SIG-M5 treated with dmso at 0.1 percent for 504 hours (cell line): Measurements from ENCODE around the gene CCDC24.

ENCODE experiments used
- DNase-seq: peaks from one replicate; lab custom pipeline; 2025; ENCODE audit not compliant: unreplicated experiment; lab: John Stamatoyannopoulos, UW

The CCDC24 gene

DNA sequence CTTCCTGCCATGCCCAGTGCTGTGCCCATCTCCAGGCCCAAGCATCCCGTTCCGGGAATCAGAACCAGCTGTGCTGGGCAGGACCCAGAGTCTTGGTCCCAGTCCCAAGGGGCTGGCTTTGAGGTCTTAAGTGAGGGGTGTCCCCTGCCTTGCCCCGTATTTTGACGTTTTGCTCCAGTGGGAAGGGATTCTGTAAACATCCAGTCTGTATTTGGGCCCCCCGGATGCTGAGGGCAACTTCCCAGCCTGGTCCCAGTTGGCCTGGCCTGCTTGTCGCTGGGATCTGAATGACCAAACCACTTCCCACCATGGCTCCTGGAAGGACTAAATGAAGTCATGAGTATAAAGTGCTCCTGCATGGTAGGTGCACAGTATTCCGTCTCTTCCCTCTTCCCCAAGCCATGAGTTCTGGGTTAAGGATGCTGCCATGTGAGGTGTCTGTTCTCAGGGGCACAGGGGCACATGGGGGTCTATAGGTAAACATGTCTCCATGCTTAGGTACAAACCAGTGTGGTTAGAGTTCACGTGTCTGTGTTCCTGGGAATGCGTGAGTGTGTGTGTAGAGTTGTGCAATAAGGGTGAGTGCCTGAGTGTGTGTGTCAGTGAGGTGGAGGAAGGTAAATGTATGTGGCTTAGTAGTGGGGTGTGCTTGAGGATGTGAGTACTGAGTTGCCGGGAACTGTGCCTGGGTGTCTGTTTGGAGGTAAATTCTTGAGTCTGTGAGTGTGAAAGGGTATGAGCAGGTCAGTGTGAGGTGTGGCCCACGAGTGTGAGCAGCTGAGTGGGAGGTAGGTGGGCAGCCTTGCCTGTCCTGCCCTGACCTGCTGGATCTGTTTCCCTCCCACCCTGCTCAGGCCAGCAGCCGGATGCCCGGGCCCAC is 10.9 kb upstream of the CCDC24 start:
- DNase-seq = peak; percentile 14

DNA sequence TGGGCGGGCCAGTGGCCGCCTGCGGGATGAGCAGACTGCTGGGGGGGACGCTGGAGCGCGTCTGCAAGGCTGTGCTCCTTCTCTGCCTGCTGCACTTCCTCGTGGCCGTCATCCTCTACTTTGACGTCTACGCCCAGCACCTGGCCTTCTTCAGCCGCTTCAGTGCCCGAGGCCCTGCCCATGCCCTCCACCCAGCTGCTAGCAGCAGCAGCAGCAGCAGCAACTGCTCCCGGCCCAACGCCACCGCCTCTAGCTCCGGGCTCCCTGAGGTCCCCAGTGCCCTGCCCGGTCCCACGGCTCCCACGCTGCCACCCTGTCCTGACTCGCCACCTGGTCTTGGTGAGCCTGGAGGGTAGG is 10.3 kb upstream of the CCDC24 start:
- no peak for DNase-seq

DNA sequence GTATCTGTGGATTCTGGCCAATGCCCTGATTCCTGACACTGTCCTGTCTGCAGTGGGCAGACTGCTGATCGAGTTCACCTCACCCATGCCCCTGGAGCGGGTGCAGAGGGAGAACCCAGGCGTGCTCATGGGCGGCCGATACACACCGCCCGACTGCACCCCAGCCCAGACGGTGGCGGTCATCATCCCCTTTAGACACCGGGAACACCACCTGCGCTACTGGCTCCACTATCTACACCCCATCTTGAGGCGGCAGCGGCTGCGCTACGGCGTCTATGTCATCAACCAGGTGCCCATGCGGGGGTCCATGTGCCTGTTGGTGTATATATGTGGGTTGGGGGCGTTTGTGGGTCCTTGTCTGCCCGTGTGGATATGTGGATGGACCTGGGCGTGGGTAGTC is 9.8 kb upstream of the CCDC24 start:
- no peak for DNase-seq

DNA sequence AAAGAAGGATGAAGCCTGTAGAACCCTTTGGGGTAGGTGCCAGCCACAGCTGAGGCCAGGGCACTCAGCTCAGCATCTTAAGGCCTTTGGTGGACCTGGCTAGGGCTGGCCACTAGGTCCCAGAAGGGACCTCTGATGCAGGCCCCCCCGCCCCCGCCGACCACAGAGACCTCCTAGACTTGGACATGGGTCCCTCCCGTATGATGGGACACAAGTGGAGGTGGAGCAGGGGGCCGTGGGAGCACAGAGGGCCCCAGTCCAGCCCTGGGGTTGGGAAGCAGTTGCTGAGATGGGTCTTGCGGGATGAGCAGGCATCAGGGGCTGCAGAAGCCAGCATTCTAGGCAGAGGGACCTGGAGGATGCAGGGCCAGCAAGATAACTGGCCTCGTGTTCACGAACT is 9.2 kb upstream of the CCDC24 start:
- no peak for DNase-seq

DNA sequence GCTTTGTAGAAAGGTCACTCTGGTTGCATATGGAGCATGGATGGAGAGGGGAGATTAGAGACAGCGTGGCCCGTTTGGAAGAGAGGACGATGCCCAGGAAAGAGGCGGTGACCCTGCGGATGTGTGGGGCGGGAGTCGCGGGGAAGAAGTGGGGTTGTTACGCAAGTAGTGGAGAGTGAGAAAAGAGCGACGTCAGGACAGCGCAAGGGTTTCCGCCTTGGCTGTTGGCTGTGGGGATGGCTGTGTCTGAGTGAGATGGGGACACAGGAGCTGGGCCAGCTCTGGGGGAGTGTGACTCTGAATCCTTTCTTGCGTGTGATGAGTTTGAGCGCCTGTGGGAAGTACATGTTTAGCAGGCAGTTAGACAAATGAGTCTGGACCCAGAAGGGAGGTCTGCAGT is 8.6 kb upstream of the CCDC24 start:
- DNase-seq = peak; percentile 21

DNA sequence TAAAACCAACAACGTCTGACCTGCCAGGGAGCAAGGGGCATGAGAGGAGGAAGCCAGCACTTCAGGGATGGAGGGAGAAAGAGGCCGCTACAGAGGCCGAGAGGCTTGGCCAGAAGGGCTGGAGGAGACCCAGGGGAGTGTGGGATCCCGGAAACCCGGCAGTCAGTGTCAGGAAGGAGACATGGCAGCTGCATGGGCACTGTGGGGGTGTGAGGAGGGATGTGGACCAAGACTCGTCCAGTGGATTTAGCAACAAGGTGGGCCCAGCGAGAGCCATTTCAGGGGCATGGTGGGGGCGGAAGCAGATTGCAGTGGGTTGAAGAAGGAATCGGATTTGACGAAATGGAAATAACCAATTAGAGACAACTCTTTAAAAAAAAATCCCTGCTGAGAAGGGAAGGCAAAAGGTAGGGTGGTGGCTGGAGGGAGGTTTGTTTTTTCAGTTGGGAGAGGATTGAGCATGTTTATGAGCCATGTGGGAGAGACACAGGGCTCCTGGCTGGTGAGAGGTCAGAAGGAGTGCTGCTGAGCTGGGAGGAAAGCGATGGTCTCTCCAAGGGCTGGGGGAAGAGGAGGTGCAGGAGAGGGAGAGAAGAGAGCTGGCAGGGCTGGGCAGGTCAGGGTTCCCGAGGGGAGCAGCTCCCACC is 8.0 kb upstream of the CCDC24 start:
- no peak for DNase-seq

DNA sequence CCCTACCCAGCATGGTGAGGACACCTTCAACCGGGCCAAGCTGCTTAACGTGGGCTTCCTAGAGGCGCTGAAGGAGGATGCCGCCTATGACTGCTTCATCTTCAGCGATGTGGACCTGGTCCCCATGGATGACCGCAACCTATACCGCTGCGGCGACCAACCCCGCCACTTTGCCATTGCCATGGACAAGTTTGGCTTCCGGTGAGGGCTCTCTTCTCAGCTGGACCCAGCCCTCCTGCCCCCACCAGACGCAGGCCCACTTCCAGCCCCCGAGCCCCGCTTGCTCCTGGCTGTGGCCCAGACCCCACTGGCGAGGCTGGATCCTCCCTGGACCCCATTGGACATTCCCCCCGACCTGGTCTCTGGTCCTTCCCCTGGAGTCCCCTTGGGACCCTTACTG is 6.5 kb upstream of the CCDC24 start:
- DNase-seq = no peak

DNA sequence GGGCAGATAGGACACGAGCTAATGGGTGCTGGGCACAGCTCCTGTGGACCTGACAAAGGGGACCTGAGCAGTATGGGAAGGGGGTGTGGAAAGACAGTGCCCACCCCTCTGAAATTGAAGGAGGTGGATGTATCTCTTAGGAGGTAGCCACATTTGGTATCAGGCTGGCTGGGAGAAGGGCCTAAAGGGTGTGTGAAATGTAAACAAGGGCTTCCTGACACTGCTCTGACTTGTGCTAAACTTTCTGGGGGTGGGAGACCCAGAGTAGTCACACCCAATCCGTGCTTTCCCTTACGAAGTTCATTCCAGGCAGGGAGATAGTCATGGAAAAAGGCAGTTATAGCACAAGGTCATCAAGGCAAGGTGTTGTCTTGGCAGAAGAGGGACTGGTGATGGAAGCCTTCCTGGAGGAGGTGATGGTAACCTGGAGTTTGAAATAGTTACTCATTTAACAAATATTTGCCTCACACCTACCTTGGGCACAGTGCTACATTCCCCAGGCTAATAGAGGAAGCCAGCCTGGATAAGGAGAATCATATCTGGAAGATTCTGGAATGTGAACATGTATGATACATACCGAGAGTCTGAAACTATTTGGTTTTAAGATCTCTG is 5.3 kb upstream of the CCDC24 start:
- no peak for DNase-seq

DNA sequence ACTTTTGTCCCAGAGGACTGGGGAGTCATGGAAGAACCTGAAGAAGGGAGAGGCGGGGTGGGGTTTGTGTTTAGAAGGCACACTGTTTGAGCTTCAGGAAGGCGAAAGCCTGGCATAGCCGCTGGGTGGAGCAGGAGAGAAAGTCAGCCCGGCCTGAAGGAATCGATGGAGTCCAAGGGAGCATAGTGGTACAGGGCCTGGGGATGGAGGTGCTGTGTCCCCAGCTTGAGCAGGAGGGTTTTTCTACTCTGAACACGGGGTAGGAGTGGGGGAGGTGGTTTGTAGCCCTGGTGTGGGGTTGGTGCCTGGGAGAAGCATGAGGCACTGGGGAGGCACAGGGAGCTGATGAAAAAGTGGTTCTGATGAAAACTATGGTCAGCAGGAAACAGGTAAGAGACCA is 4.7 kb upstream of the CCDC24 start:
- DNase-seq = no peak

DNA sequence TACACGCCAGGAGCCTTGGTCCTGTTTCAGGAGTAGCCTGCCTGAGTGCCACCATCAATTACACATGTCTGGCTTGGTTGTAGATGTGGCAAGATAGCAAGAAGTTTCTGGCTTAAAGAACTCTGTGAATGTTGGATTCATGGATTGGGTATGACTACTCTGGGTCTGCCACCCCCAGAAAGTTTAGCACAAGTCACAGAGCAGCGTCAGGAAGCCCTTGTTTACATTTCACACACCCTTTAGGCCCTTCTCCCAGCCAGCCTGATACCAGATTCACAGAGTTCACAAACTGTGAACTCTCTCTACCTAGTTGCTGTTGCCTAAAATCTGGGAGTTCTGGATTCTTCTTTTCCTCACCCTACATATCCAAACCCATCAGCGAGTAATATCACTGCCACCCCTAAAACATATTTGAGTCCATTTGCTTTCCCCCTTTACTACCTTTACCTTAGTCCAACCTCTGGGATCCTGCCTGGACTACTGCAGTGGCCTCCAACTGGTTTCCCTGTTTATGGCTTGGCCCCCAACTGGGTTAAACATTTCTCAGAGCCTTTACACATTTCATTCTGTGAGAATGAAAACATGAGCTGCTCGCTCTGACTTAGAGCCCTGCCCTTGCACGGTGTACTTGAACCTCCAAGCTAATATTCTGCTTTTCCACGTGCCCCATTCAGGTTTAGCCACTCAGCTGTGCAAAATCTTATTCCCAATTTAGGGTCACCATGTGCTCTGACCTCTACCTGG is 4.1 kb upstream of the CCDC24 start:
- no peak for DNase-seq

DNA sequence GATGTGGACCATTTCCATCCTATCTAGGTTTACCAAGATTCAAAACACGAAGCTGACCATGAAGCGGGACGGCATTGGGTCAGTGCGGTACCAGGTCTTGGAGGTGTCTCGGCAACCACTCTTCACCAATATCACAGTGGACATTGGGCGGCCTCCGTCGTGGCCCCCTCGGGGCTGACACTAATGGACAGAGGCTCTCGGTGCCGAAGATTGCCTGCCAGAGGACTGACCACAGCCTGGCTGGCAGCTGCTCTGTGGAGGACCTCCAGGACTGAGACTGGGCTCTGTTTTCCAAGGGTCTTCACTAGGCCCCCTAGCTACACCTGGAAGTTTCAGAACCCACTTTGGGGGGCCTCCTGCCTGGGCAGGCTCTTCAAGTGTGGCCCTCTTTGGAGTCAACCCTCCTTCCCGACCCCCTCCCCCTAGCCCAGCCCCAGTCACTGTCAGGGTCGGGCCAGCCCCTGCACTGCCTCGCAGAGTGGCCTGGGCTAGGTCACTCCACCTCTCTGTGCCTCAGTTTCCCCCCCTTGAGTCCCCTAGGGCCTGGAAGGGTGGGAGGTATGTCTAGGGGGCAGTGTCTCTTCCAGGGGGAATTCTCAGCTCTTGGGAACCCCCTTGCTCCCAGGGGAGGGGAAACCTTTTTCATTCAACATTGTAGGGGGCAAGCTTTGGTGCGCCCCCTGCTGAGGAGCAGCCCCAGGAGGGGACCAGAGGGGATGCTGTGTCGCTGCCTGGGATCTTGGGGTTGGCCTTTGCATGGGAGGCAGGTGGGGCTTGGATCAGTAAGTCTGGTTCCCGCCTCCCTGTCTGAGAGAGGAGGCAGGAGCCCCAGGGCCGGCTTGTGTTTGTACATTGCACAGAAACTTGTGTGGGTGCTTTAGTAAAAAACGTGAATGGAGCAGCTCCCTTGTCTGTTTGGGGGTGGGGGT is 864 bp upstream of the CCDC24 start:
- DNase-seq = no peak

DNA sequence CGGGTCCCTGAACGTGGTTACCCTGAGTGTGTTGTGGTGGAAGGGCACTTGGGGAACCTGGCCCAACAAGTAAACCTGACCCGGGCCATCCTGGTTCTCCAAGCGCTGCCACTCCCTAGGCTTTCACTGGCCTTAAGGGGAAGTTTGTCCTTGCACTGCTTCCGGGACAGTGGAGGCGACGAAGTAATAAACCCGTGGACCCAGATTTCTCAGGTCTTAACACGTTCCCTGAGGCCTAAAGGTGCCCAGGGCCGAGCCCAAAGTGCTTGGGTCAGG is 261 bp upstream of the CCDC24 start:
- DNase-seq = no peak

DNA sequence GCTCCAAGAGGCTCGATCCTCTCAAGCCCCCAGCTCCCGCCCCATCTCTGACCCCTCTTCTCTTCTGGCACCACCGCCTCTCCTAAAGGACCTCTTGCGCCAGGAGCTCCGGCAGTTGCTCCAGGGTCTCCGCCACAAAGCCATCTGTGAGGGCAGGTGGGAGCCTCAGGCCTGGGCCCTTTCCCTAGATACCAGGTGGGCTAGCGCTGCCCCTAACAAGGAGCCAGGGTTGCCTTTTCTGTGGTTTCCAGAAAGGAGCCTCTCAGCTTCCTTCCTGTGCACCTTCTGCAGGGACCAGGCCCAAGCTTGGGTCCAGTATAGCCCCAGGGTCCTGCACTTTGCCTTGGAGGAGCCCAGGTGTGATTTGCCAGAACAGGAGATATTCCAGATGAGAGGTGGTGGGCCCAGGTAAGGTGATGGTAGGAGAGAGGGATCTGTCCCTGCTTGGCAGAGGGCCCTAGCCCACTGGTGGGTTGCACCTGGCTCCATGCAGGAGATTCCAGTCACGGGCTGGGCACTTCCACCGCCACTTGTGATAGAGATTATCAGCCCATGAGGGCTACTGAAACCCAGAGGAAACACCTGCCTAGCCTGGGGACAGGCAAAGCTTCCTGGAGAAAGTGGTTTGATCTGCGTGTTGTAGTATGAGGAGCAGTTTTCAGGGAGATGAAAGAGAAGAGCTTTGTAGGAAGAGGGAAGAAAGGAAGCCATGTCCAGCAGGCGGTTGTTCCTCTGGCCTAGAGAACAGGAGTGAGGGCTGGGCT is 1.0 kb downstream of the CCDC24 start:
- DNase-seq = no peak

DNA sequence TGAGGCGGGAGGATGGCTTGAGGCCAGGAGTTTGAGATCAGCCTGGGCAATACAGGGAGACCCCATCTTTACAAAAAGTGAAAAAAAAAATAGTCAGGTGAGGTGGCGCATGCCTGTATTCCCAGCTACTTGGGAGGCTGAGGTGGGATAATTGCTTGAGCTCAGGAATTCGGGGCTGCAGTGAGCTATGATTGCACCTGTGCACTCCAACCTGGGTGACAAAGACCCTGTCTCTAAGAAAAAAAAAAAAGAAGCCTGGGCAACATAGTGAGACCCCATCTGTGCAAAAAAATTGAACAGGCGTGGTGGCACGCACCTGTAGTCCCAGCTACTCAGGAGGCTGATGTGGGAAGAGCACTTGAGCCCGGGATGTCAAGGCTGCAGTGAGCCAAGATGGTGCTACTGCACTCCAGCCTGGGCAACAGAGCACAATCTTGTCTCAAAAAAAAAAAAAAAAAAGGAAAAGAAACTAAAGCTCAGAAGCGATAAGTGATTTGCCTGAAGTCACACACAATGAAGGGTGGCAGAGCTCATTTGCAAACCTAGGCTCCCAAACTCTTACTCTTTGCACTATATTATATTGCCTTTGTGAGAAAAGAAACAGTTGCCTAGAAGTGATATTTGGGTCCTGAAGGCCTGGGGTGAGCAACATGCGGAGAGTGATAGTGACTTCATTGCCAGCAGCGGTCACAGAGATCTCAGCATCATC is 2.0 kb downstream of the CCDC24 start:
- DNase-seq = no peak

DNA sequence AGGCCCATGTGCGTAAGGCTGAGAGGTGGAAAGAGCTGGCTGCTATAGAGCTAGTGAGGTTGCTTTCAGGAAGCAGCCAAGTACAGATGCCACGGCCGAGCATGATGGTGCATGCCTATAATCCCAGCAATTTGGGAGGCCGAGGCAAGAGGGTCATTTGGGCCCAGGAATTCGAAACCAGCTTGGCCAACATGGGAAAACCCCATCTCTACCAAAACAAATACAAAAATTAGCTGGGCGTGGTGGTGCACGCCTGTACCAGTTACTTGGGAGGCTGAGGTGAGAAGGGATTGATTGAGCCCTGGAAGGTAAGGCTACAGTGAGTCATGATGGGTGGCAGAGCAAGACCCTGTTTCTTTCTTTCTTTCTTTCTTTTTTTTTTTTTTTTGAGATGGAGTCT is 2.7 kb downstream of the CCDC24 start:
- no peak for DNase-seq

DNA sequence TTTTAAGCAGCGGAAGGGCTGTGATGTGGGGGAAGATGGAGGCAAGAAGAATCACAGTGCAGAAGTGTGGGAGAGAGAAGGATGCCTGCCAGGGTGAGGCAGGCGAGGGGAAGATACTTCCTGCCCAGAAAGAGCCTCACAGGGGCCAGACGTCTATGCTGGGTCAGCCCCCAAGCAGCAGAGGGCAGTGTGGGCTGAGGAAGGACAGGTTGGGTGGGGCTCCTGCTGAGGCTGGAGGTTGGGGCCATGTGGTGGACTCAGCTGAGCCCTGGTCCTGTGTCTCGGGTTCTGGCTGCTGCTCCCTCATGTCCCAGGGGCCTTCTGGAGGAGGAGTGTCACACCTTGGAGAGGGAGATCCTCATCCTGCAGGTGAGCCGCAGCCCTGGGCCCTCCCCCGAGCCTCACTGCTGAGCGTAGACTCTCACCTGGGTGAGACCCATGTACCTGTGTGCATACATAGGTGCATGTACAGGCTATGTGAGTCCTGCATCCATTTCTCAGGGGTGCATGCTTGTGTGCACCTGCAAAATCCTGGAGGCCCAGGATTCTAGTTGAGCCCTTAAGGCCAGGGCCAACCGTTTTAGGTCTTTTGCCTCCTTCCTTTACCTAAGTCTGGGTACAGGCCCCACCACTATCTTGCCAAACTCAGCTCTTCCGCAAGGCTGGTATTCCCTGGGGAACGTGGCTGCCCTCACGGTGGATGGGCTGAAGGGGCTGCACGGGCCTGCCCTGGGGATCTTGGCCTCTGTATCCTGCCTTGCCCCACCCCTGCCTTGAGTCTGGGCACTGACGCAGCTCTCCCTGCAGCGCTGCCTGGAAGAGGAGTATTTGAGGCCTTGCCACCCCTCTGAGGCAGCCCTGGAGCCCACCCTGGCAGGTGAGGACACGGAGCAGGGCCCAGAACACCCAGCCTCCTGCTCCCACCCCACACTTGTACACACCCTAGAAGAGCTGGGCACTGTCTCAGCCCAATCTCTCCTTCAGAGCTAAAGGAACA is 3.7 kb downstream of the CCDC24 start:
- DNase-seq = peak; percentile 19

DNA sequence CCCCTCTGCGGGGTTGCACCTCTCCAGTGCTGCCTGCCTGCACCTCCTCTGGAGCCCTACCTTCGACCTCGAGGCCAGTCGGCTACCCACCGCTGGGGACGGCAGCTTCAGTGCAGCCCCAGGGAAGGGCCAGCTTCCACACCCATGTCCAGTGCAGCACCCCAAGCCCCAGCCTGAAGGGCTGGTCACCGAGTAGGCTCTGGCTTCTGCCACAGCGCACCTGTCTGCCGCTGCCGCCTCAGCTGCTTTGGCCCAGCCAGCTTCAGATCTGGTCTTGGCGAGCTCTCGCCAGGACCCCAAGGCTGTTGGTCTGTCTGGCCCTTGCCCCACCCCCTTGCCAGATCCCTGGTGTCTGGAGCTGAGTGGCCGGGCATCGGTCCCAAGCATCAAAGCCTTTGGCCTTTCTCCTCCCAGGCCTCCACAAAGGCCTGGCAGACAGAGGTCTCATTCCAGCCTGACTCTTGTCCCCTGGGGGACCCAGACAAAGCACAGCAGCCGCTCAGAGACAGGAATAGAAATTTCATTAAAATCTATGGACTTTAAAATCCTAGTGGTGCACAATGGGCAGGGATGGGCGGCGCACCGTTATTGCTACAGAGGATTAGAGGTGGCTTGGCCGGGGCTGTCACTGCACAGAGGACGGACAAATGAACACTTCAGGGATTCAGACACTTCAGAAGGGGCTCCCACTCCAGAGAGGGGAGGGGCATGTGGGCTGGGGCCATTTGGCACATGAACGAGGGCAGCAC is 4.8 kb downstream of the CCDC24 start:
- no peak for DNase-seq

DNA sequence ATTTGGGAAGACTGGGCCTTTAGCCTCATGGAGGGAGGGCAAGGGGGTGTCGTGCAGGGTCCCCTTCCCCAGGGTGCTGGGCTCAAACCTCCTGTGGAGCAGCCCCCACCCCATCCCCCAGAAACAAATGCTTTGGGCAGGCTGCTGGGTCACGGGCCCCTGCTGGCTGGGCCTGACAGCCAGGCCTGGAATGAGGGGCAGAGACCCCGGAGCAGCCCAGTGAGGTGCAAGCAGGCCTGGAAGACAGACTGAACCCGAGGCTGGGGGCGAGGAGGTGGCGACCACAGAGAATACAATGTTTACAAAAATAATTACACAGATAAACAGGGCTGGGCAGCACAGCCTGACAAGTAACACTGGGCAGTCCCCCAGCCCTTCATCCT is 5.3 kb downstream of the CCDC24 start:
- DNase-seq = no peak
